BE2C (cell line): ENCODE results near the gene ALCAM.

ENCODE experiments used
- DNase-seq: peaks from one replicate; pipeline ENCODE4 v3.0.0-alpha.2; 2020
- H3K27me3 ChIP-seq: fragments of 250-450 bp; sonication (Bioruptor Pico); 2 replicates; pipeline ENCODE4 v1.5.1; 2020; ENCODE audit warnings: mild to moderate bottlenecking
- H3K36me3 ChIP-seq: fragments of 250-450 bp; sonication (Bioruptor Pico); 2 replicates; pipeline ENCODE4 v1.5.1; 2020; ENCODE audit warnings: mild to moderate bottlenecking
- H3K4me1 ChIP-seq: fragments of 250-450 bp; sonication (Bioruptor Pico); 2 replicates; pipeline ENCODE4 v1.5.1; 2020
- H3K4me3 ChIP-seq: 2 replicates; pipeline ENCODE4 v1.5.1; 2011; ENCODE audit warnings: low read depth, low read length
- H3K9me3 ChIP-seq: fragments of 250-450 bp; sonication (Bioruptor Pico); 2 replicates; pipeline ENCODE4 v1.5.1; 2020
- TF ChIP-seq, protein P1 (sequence below): IDR thresholded peaks from 2 replicates; pipeline ENCODE4 v1.5.1; 2012; ENCODE audit warnings: mild to moderate bottlenecking, low read depth, low read length

The ALCAM gene

DNA sequence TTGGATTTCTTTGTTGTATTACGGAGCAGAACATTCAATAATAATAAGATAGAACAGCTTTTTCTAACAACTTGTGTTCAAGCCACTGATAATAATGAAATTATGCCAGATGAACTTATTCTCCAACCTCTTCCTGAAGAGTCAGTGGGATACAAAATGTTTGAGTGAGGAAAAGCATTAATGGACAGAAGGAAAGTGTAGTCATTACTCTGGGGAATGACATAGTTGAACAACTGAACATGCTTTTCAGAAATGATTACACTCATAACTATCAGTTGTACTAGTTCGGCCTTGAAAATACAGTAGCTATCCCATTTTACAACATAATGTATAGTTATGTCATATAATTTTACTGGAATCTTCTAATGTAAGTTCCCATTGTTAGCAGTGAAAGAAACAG is 55.9 kb downstream of the ALCAM start:
- TF ChIP-seq, protein P1, sequence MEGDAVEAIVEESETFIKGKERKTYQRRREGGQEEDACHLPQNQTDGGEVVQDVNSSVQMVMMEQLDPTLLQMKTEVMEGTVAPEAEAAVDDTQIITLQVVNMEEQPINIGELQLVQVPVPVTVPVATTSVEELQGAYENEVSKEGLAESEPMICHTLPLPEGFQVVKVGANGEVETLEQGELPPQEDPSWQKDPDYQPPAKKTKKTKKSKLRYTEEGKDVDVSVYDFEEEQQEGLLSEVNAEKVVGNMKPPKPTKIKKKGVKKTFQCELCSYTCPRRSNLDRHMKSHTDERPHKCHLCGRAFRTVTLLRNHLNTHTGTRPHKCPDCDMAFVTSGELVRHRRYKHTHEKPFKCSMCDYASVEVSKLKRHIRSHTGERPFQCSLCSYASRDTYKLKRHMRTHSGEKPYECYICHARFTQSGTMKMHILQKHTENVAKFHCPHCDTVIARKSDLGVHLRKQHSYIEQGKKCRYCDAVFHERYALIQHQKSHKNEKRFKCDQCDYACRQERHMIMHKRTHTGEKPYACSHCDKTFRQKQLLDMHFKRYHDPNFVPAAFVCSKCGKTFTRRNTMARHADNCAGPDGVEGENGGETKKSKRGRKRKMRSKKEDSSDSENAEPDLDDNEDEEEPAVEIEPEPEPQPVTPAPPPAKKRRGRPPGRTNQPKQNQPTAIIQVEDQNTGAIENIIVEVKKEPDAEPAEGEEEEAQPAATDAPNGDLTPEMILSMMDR: no peak
- no peak for DNase-seq
- no peaks in the 10 kb centered on the region for H3K27me3 ChIP-seq

DNA sequence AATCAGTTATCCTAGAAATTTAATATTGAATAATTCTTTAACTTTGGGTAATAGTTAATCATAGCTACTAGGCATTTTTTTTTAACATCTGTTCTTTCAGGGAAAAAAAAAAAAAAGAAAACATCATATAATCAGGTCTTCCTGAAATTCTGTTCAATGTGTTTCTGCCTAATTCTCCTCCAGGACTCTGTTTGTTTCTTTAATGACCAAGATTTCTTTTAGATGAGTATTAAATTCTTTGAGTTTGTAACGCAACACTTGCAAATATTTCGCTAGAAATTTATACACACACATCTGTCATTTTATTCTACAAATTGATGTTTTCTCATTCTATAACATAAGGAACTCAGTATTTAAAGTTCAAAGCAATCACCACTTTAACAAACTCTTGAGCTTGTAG is 56.7 kb downstream of the ALCAM start:
- H3K36me3 ChIP-seq: no peaks in the 10 kb centered on the region
- no peak for DNase-seq
- no peak overlapping the region for H3K4me3 ChIP-seq
- TF ChIP-seq, protein P1: no peak
- no peaks in the 10 kb centered on the region for H3K27me3 ChIP-seq
- no peaks in the 10 kb centered on the region for H3K9me3 ChIP-seq
- peaks cover 3% of the 10 kb centered on the region; the same call in 1 of the 2 replicates for H3K4me1 ChIP-seq

More for the DNA sequence above, 55.9 kb downstream of the ALCAM start:
- Histone ChIP-seq H3K4me3 (no peak overlapping the region), H3K36me3 (no peaks in the 10 kb centered on the region), H3K9me3 (no peaks in the 10 kb centered on the region), H3K4me1 (peaks cover 3% of the 10 kb centered on the region; the same call in 1 of the 2 replicates)

DNA sequence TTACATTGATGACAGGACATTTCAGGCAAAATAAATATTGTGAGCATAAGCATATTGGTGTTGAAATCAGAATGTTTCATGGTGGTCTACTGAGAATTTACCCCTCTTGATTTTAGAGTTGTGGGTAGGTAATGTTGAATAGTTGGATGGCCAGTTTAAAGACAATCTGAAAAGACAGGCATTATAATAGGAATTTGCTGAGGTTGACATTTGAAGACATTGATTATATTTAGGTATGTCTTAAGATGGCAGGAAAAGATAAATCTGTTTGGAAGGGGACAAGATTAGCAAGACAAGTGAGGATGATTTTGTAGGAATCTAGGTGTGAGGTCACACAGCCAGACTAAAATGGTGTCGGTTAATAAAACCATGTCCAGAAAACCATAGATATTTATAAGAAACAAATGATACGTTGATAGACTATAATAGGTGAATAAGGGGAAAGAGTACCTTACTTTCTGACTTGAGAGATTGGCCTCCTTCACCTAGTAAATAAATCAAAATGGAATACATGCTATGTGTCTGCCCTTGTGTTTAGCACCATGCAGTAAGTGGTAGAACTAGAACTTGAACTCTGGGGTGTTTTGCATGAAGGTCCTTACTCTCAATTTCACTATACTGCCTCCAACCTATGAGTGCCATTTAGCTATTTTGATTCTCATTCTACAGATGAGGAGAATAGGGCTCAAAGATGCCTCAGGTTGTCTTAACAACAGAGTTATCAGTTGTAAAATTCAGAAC is 57.9 kb downstream of the ALCAM start:
- Histone ChIP-seq H3K4me1 (peaks cover 3% of the 10 kb centered on the region; the same call in 1 of the 2 replicates), H3K27me3 (no peaks in the 10 kb centered on the region), H3K36me3 (no peaks in the 10 kb centered on the region), H3K9me3 (no peaks in the 10 kb centered on the region), H3K4me3 (no peak overlapping the region)
- TF ChIP-seq, protein P1: no peak
- DNase-seq: no peak

DNA sequence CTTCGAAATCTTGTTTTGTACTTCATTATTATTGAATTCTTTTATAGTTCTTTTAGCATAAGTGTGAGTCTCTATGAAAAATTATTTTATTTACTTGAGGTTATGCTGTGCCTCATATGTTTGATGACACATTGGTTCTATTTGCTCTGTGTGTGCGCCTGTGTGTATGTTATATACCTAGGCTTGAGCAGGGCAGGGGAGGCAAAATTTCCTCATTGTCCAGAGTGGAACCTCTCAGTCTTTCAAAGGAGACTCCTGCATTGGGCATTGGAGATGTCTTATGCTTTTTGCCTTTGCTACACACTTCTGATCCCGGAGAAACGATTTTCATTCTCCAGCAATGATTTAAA is 58.4 kb downstream of the ALCAM start:
- Histone ChIP-seq H3K9me3 (no peaks in the 10 kb centered on the region), H3K36me3 (peaks cover under 1% of the 10 kb centered on the region; the same call in 1 of the 2 replicates), H3K4me1 (peaks cover 3% of the 10 kb centered on the region), H3K4me3 (no peak overlapping the region), H3K27me3 (no peaks in the 10 kb centered on the region)
- no peak for DNase-seq
- TF ChIP-seq, protein P1: no peak

DNA sequence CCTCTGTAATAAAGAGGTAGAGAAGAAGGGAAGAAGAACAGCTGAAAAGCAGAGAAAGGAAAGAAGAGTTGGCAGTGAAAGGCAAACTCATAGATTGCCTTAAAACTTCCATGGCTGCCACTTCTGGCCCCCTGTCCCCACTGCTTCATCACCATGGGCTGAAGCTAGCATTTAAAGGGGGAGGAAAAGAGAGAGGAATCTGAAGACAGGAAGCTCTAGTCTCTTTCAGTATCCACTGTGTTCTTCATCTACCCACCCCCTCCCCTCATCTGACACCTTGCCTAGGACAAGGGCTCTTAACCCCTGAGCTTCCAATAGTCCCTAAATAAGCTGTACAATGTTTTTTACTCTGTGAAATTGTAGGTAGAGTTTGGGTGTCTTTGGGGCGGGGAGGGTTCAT is 60.6 kb downstream of the ALCAM start:
- TF ChIP-seq, protein P1: no peak
- no peak overlapping the region for H3K4me3 ChIP-seq
- H3K27me3 ChIP-seq: no peaks in the 10 kb centered on the region
- H3K9me3 ChIP-seq: no peaks in the 10 kb centered on the region
- no peaks in the 10 kb centered on the region; the same call in 1 of the 2 replicates for H3K4me1 ChIP-seq
- H3K36me3 ChIP-seq: peaks cover 5% of the 10 kb centered on the region; the same call in 1 of the 2 replicates
- DNase-seq: no peak

DNA sequence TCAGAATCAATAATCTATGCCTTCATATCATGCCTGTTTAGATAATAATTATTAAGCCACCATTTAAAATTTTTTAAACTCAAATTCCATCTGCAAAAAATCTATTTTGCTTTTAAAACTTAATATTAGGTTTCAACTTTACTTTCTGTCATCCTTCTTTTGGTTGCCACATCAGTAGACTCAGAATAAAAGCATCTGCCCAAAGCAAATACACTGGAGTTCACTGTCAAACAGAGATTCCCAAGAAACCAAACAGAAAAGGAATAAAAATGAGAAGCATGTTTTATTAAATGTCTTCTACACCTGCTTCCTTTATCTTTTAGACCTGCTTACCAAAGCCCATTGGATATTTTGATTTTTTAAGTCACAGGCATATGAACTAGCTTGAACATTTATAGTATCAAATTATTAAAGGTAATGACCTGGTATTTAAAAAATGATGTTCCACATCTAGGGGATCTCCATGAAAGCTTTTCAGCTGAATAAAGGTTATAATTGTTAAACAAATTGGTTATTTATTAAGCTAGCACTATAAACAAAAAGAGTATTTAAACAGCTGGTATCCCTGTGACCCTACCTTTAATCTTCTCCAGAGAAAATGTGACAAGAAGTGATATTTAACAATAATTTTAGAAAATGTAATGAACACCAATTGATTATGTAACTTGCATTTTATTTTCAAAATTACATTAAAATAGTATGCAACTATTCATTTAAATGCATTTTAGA is 62.5 kb downstream of the ALCAM start:
- TF ChIP-seq, protein P1: no peak
- Histone ChIP-seq H3K9me3 (no peaks in the 10 kb centered on the region), H3K27me3 (no peaks in the 10 kb centered on the region), H3K36me3 (peaks cover 8% of the 10 kb centered on the region), H3K4me3 (no peak overlapping the region), H3K4me1 (peaks cover 15% of the 10 kb centered on the region)
- no peak for DNase-seq
